ENCODE data around the gene SRGAP2. TPM values are rescaled to one million over a fixed set of nuclear protein-coding genes. Genes with fewer than 3 reads are reported as not detected.
"Not testable (repeated sequence)": the region's sequence is repeated elsewhere in the genome, so short reads cannot be mapped to it uniquely, and the experiment has no call there.

The SRGAP2 gene
- total RNA-seq, 1 donor from 2014 or later: 54.3 TPM

GRCh38 chr1:206235190-206235589 lies 31.8 kb downstream of the SRGAP2 start:
- DNase-seq; H3K4me3 Mint-ChIP-seq; H3K4me1 Mint-ChIP-seq; ATAC-seq (ENCODE audit: low read depth); POLR2A ChIA-PET; H3K27me3 Mint-ChIP-seq; H3K36me3 Mint-ChIP-seq (ENCODE audit: low read depth); intact Hi-C loops (cut with micrococcal nuclease); H3K9me3 Mint-ChIP-seq; H3K27ac Mint-ChIP-seq; CTCF ChIA-PET: not testable (repeated sequence)

GRCh38 chr1:206240288-206240687 lies 36.9 kb downstream of the SRGAP2 start:
- intact Hi-C loops (cut with micrococcal nuclease); DNase-seq; CTCF ChIA-PET; H3K9me3 Mint-ChIP-seq; POLR2A ChIA-PET; H3K36me3 Mint-ChIP-seq (ENCODE audit: low read depth); H3K4me3 Mint-ChIP-seq; H3K27me3 Mint-ChIP-seq: not testable (repeated sequence)
- peaks cover 17% of the 10 kb centered on the region for H3K4me1 Mint-ChIP-seq
- peak overlapping the region; percentile 79 for H3K27ac Mint-ChIP-seq
- peak; percentile 55 for ATAC-seq (ENCODE audit: low read depth)

DNA sequence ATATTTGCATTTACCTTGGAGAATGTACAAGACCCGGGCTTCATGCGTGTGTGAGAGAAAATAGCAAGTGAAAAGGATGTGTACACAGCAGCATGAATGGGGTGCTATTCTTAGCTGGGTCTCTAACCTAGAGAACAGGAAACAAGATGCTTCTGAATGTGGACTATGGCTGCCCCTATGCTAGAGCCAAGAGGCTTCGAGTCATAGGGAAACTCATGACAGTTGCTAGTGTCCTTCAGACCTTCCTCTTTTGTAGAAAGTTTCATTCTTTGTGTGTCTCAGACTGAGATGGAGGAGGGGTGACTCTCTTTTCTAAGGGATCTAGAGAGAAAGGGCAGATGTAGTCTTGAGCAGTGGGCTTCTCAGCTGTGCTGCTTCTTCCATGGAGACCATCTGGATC lies 40.0 kb downstream of the SRGAP2 start:
- H3K27me3 Mint-ChIP-seq; H3K36me3 Mint-ChIP-seq (ENCODE audit: low read depth); DNase-seq; CTCF ChIA-PET; intact Hi-C loops (cut with micrococcal nuclease); POLR2A ChIA-PET; H3K9me3 Mint-ChIP-seq; H3K4me3 Mint-ChIP-seq: not testable (repeated sequence)
- peak overlapping the region; percentile 63 for H3K27ac Mint-ChIP-seq
- H3K4me1 Mint-ChIP-seq: peaks cover 14% of the 10 kb centered on the region
- peak; percentile 89 for ATAC-seq (ENCODE audit: low read depth)

DNA sequence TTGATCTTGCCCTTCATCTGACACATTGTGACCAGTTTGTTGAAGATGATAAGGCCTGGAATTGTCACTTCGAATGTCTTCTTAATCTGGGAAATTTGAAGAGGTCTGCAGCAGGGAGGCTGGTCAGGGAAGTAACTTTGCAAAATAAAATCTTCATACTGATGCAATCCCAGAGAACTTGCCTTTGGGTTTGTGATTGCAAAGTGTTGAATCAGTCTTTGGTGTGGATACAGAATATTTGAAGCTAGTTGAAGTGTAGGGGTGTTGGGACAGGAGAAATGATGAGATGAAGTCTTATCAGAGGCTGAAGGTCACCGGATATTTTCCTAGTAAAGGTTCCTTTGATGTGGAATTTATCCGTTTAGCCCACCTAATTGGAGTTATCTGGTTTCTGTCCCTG lies 42.1 kb downstream of the SRGAP2 start:
- ATAC-seq (ENCODE audit: low read depth); DNase-seq; POLR2A ChIA-PET; H3K27me3 Mint-ChIP-seq; H3K9me3 Mint-ChIP-seq; CTCF ChIA-PET; intact Hi-C loops (cut with micrococcal nuclease); H3K4me1 Mint-ChIP-seq; H3K27ac Mint-ChIP-seq; H3K4me3 Mint-ChIP-seq; H3K36me3 Mint-ChIP-seq (ENCODE audit: low read depth): not testable (repeated sequence)

GRCh38 chr1:206246129-206246886 lies 43.0 kb downstream of the SRGAP2 start:
- DNase-seq; ATAC-seq (ENCODE audit: low read depth); CTCF ChIA-PET; H3K4me3 Mint-ChIP-seq; H3K27me3 Mint-ChIP-seq; POLR2A ChIA-PET; H3K9me3 Mint-ChIP-seq; H3K36me3 Mint-ChIP-seq (ENCODE audit: low read depth); H3K27ac Mint-ChIP-seq; H3K4me1 Mint-ChIP-seq; intact Hi-C loops (cut with micrococcal nuclease): not testable (repeated sequence)

DNA sequence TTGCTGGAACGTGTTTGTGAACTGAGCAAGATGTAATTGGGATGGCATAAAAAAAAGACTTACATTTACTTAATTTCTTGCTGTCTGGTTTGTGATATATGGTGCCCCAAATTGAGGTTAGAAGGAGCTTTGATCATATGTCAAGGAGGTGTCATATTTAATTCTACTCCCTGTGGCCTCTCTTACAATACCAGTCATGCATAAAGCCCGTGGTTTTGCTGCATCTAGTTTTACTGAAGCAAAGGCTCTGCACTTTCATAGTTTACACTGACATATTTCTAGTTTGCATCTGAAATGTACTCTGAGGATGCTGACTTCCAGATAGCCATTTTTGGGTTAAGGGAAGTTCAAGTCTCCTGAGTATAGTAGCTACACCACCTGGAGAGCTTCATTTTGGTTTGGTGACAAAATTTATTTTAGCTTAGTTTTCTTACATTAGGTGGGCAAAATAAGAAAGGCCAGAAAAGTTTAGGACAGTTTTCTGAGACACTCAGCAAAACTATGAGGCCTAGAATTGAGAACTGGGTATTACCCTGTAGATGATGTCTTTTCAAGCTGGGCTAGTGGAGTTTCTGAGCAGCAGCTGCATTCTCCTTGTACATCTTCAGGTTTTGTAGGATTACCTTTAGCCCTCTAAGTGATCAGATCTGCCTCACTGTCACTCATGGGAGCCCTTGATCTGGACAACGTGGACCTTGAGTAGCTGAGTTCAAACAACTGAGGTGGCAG lies 47.8 kb downstream of the SRGAP2 start:
- H3K36me3 Mint-ChIP-seq (ENCODE audit: low read depth); H3K27ac Mint-ChIP-seq; H3K9me3 Mint-ChIP-seq; intact Hi-C loops (cut with micrococcal nuclease); DNase-seq; H3K4me3 Mint-ChIP-seq; H3K27me3 Mint-ChIP-seq; CTCF ChIA-PET: not testable (repeated sequence)
- peaks cover 21% of the 10 kb centered on the region for H3K4me1 Mint-ChIP-seq
- ATAC-seq (ENCODE audit: low read depth): peak; percentile 82
- POLR2A ChIA-PET: interaction anchor here (0.6 kb wide), 1 partner anchor 473 kb away, joined by 4 read pairs; no protein-coding TSS in a partner anchor

- CTCF ChIA-PET; ATAC-seq (ENCODE audit: low read depth); H3K27me3 Mint-ChIP-seq; DNase-seq; intact Hi-C loops (cut with micrococcal nuclease); H3K9me3 Mint-ChIP-seq; H3K4me3 Mint-ChIP-seq; POLR2A ChIA-PET; H3K36me3 Mint-ChIP-seq (ENCODE audit: low read depth): not testable (repeated sequence)
- Mint-ChIP-seq H3K4me1 (peaks cover 24% of the 10 kb centered on the region), H3K27ac (peak overlapping the region; percentile 74)
Observed at GRCh38 chr1:206252680-206253335, 49.5 kb downstream of the SRGAP2 start.

Other genes with a start within 250 kb of the SRGAP2 start
- not detected in 2 replicates for gene RAB7B, start 200.1 kb upstream of the SRGAP2 start, total RNA-seq
- gene CTSE, start 179.6 kb upstream of the SRGAP2 start, total RNA-seq: not detected in 2 replicates
- gene RHEX, start 150.4 kb upstream of the SRGAP2 start, total RNA-seq: 30.4 and 34.8 TPM in 2 replicates
- not detected in 2 replicates for gene AVPR1B, start 86.2 kb upstream of the SRGAP2 start, total RNA-seq
- gene FAM72A, start 702 bp upstream of the SRGAP2 start, total RNA-seq: 1.9 and 3.7 TPM in 2 replicates

All from activated B cell treated with CpG ODN at 0.5 μM for 24 hours (primary cell).